NCI-H526 (cell line): ENCODE measurements around the gene FZD1.

ENCODE experiments used
- DNase-seq, 2 experiments: peaks; one replicate each; lab custom pipeline; 2025; lab: John Stamatoyannopoulos, UW

The FZD1 gene

GRCh38 chr7:91264046-91264923 lies at the start of gene FZD1:
Gene FZD1, plus strand, starts transcription at chr7:91264433. Its CDS starts 448 bp downstream, at chr7:91264881.
- peak; percentile 99 for DNase-seq

- DNase-seq, result no peak
Observed at GRCh38 chr7:91226411-91226810, 37.8 kb upstream of the FZD1 start.

DNA sequence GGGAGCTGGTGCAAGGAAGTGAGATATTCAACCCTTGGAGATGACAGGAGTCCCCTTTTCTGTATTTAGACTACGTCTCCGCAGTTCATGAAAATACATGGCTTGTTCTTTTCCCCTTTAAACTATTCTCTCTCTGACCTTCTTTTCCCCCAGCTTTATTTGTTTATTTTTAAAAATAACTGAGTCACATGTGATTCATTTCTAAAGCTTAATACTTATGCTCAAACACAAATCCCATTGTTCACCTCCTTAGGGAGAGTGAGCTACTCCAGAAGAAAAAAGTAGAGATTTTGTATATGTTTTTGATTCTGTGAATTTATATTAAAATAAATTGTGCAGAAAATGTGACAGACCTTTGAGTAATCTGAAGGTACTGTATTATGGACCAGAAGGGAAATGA lies 35.9 kb upstream of the FZD1 start:
- no peak for DNase-seq

DNA sequence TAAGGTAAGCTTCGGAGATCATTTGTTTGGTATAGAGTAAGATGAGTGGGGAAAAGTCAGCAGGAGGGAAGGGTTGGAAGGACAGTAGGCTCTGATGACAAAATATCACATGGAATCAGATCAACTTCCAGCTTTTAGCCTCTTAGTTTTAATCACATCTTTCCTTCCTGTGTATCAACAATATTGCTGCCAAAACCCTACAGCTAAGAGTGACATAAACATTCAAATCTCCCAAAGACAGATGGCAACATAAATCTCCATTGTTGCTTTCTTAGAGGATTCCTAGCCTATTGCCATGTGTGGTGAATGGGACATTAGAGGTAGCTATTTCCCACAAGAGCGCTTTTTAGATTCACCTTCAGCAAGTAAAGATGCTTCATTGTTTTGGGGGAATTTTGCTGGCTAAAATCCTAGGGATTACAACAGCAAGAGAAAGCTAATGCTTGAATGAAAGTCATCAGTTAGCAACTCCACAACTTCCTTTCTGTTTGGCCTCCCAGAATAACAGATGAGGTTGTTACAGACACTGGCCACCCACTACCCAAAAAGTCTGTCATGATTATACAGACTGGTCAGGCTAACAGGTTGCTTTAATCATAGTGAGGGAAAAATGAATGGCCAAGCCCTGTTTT lies 35.2 kb upstream of the FZD1 start:
- DNase-seq, result no peak

DNA sequence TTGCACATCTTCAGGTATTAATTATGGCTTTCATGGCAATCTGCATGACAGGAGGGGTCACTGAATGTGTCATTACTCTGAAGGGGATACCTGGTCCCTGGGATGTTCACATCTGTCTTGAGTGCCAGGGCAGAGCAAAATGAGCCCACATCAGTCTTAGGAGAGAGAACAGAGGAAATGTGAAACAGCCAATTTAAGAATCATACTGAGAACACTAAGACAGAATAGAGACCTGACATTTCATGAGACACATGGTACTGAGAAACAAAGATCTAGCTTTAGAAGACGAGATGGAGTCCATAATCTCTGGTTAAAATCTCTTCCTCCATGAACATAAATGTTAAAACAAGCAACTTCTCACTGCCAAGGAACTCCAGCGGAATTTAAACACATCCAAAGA lies 34.1 kb upstream of the FZD1 start:
- no peak for DNase-seq

DNA sequence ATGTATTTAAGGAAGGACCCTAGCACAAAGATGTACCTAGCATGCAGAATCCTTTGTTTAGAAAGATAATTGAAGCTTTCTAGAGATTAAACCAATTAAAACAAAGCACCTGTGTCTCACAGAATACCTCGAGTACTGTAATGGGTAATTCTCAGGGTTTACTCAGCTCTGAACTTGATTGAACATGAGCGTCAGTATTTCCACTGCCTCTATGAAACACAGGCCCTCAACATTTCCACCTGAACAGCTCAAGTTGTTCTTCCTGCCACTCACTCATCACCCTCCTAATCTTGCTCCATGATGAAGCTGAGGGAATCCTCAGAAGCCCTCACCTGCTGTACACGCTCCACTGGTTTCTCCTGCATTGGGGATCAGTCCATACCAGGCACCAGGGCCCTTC lies 33.7 kb upstream of the FZD1 start:
- DNase-seq, result no peak

GRCh38 chr7:91233212-91233611 lies 31.0 kb upstream of the FZD1 start:
- peak in 1 of 2 experiments; percentile 48 for DNase-seq

DNA sequence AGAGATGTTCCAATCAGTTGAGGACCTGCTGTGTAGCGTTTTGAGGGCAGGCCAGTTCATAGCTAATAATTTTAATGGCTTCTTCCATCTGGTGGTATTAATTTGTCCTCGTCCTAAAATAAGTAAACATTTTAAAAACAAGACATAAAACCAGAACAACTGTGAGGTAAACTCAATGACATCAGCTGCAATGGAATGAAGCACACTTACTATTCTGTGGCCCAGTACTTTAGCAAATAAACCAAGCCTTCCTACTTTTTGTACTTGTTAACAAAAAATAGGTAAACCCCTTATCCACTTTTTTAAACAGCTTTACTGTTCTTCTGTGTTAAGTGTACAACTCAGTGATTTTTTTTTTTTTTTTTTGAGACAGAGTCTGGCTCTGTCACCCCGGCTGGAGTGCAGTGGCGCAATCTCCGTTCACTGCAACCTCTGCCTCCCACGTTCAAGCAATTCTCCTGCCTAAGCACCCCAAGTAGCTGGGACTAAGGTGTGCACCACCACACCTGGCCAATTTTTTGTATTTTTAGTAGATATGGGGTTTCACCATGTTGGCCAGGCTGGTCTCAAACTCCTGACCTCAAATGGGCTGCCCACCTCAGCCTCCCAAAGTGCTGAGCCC lies 28.9 kb upstream of the FZD1 start:
- DNase-seq, result no peak

GRCh38 chr7:91239171-91239604 lies 25.0 kb upstream of the FZD1 start:
- DNase-seq, result no peak

- no peak for DNase-seq
Observed at GRCh38 chr7:91239772-91240171, 24.5 kb upstream of the FZD1 start.

- DNase-seq, result no peak
Observed at GRCh38 chr7:91240376-91240941, 23.8 kb upstream of the FZD1 start.

GRCh38 chr7:91242097-91242844 lies 22.0 kb upstream of the FZD1 start:
- DNase-seq, result no peak

GRCh38 chr7:91243591-91244301 lies 20.5 kb upstream of the FZD1 start:
- DNase-seq, result no peak

DNA sequence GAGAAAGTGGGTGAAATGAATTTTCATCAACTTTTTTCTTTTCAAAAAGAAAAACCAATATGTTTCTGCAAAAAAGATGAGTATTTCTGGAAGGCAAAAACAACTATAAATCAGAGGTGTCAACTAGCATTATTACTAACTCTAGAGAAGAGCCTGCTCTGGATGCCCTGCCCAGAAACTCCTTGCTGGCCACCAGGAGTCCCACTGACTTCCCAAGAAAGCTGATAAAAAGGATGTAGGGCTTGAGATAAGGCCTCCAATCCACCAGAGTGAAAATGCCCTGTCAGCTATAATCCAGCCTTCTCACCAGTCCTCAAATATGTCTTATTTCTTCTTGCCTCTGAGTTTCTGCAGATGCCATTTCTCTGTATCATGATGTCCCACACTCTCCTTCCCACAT lies 16.7 kb upstream of the FZD1 start:
- no peak for DNase-seq

DNA sequence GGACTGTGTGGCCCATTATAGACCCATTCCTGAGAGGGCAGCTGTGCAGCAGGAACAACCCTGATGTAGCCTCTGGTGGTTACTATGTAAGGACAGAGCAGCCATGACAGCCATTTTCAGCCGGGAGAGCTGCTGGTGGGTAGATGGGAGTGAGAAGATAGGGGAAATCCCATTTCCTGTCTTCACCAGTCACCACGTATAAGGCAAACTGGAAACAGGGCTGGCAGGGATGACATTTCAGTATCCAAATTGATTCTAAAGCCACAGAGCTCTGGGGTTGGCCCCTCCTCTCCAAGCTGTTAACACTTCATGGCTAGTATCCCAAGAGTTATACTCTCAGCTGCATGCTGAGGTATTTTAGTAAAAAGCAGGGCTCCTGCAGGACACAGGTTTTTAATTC lies 15.2 kb upstream of the FZD1 start:
- DNase-seq, result no peak

- DNase-seq, result no peak
Observed at GRCh38 chr7:91249506-91250233, 14.6 kb upstream of the FZD1 start.

GRCh38 chr7:91250706-91251105 lies 13.5 kb upstream of the FZD1 start:
- no peak for DNase-seq

DNA sequence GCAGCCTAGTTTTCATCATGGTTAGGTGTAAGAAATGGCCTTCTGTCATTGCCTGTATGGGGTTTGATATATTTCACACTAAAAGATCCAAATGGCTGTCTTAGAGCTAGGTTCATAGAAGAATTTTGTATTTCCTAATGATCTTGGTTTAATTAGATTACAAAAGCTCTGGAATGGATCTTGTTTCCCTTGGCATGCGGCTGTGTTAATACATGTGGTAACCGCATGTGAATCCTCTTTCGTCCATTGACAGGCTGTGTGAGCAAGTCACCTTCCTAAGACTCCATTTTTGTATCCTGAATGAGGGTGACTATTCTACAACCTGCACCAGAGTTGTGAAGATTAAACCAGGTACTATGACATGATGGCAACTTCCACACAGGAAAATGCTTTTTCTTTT lies 12.4 kb upstream of the FZD1 start:
- no peak for DNase-seq

DNA sequence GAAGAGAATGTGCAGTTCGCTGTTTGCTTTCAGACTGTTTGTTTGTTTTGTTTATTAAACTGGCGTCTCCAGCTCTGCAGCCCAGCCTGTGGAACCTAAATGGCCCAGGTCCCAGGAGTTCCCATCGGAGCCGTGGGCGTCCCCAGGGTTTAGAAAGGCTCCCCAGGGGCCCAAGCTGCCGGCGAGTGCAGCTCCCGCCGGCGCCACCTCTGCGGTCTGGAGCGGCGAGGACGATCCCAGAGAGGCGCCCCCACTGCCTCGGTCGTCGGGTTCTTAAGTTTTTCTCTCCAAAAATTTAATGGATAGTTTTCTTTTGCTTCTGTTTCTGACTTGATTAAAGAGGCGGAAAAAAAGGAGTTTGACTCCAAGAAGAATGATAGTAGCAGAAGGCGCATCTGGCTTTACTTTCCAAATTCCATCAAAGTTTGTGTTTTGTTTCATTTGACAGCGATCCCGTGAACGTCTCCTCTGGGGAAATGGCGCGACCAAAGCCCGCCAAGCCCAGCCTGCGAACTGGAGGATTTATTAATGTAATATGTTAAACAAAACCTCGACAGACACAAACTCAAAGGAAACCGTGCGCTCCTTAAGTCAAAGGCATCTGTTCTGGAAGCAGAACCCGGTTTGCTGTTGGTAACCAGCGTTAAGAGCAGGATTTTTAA lies 718 bp upstream of the FZD1 start:
- peak; percentile 76 to 92 for DNase-seq
